ENCODE data around the gene TMEM215.

GRCh38 chr9:32783168-32783891 lies at the start of gene TMEM215:
- TF ChIP-seq CTCF (IDR thresholded peaks at IDR 0.05): no peak
- no peak for TF ChIP-seq POLR2A (IDR thresholded peaks at IDR 0.05)

Measured in heart left ventricle (tissue), 13 donors.